Measurements from ENCODE around the gene RNF130. TPM values are rescaled to one million over a fixed set of nuclear protein-coding genes. Genes with fewer than 3 reads are reported as not detected.

The RNF130 gene
- total and polyA plus RNA-seq, 2 of the 13 experiments (the other 11 are each of a cell fraction or from before 2014, with no cell fraction given) = 28.2 to 28.3 TPM

- peak; percentile 93 for TF ChIP-seq HINFP (CRISPR knock-in tag; IDR thresholded peaks at IDR 0.05; ENCODE audit: low read depth)
- peak; percentile 100 for TF ChIP-seq ZNF558 (CRISPR knock-in tag; IDR thresholded peaks at IDR 0.05; ENCODE audit: borderline replicate concordance)
- TF ChIP-seq AFF4 (CRISPR knock-in tag; IDR thresholded peaks at IDR 0.05) = no peak
- peak; percentile 93; the same call in 1 of the 2 replicates for TF ChIP-seq ZNF746 (CRISPR knock-in tag; IDR thresholded peaks at IDR 0.05)
- peak; percentile 75; the same call in 1 of the 2 replicates for TF ChIP-seq MTF2 (CRISPR knock-in tag; IDR thresholded peaks at IDR 0.05; ENCODE audit: borderline replicate concordance)
- peak; percentile 78 for TF ChIP-seq ONECUT2 (CRISPR knock-in tag; IDR thresholded peaks at IDR 0.05)
- TF ChIP-seq ZNF577 (CRISPR knock-in tag; IDR thresholded peaks at IDR 0.05; ENCODE audit: borderline replicate concordance, low read depth) = peak; percentile 90; the same call in 1 of the 2 replicates
- TF ChIP-seq ZNF10 (CRISPR knock-in tag; IDR thresholded peaks at IDR 0.05; ENCODE audit: borderline replicate concordance, low read depth) = no peak
- TF ChIP-seq AGO2 (optimal IDR thresholded peaks at IDR 0.05; ENCODE audit: low read depth, low read length) = no peak
- peak; percentile 76; the same call in 1 of the 2 replicates for TF ChIP-seq SKIL (CRISPR knock-in tag; IDR thresholded peaks at IDR 0.05; ENCODE audit: borderline replicate concordance)
- peak; percentile 94 for TF ChIP-seq IKZF5 (CRISPR knock-in tag; IDR thresholded peaks at IDR 0.05)
- peak; percentile 98 for TF ChIP-seq ZNF253 (CRISPR knock-in tag; IDR thresholded peaks at IDR 0.05; ENCODE audit: borderline replicate concordance)
- TF ChIP-seq ZNF879 (CRISPR knock-in tag; IDR thresholded peaks at IDR 0.05) = peak; percentile 97
- peak; percentile 75; the same call in 1 of the 2 replicates for TF ChIP-seq NCOA2 (CRISPR knock-in tag; IDR thresholded peaks at IDR 0.05)
- TF ChIP-seq ZNF782 (CRISPR knock-in tag; IDR thresholded peaks at IDR 0.05; ENCODE audit: borderline replicate concordance) = peak; percentile 91
- peak; percentile 99 for TF ChIP-seq NKX3-1 (CRISPR knock-in tag; IDR thresholded peaks at IDR 0.05)
Observed at GRCh38 chr5:180071531-180072255, at the start of gene RNF130 (continued).
